ENCODE measurements around the gene UBE2E2. TPM values are rescaled to one million over a fixed set of nuclear protein-coding genes. Genes with fewer than 3 reads are reported as not detected.

UBE2E2 gene
- total RNA-seq, 4 donors from 2014 or later, result 7.9 to 44.7 (median 26.6) TPM

DNA sequence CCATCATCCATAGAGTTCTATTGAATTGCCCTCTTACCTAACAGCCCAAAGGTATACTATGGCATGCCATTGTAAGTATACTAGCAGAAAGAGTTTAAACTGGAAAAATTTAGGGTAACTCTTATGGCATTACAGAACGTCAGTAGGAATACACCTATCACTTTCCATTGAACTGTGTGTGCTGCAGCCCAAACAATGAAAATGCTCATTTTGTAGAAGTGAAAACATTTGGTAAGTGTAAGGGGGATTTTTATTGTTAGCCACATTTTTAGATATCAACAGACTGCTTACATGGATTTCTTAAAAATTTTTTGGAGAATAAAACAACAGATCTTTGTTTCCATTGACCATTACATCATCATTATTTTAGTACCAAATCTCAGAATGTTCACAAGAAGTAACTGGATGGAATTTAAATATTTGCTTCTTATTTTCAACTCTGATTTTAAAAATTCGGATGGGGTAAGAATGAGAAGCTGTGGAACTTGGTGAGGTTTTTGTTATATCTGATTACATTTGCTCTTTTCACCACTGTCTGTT is 245.9 kb downstream of the UBE2E2 start:
- TF ChIP-seq POLR2A (IDR thresholded peaks at IDR 0.05), result no peak
- TF ChIP-seq, protein P1, sequence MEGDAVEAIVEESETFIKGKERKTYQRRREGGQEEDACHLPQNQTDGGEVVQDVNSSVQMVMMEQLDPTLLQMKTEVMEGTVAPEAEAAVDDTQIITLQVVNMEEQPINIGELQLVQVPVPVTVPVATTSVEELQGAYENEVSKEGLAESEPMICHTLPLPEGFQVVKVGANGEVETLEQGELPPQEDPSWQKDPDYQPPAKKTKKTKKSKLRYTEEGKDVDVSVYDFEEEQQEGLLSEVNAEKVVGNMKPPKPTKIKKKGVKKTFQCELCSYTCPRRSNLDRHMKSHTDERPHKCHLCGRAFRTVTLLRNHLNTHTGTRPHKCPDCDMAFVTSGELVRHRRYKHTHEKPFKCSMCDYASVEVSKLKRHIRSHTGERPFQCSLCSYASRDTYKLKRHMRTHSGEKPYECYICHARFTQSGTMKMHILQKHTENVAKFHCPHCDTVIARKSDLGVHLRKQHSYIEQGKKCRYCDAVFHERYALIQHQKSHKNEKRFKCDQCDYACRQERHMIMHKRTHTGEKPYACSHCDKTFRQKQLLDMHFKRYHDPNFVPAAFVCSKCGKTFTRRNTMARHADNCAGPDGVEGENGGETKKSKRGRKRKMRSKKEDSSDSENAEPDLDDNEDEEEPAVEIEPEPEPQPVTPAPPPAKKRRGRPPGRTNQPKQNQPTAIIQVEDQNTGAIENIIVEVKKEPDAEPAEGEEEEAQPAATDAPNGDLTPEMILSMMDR (IDR thresholded peaks at IDR 0.05 in 4 of 5, conservative IDR thresholded peaks at IDR 0.05 in 1 of 5), result no peak
- intact Hi-C loops (cut with DNase I; ENCODE audit: low total_unique reads), result no loop called here
- ATAC-seq, result no peak

DNA sequence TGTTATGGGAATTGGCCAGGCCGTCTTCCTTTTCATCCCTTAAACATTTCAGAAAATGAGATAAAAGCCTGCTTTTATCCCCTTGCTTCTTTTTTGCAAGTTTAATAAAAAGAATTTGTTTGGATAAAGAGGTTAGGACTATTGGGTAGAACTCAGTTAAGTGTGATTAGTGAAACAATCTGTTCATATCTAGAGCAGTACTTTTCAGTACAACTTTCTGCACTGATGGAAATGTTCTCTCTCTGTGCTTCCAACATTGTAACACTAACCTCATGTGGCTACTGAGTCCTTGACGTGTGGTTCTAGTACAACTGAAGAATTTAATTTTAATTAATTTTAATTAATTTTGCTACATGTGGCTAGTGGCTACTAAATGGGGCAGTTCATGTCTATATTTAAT is 246.9 kb downstream of the UBE2E2 start:
- no peak for TF ChIP-seq POLR2A (IDR thresholded peaks at IDR 0.05)
- TF ChIP-seq, protein P1 (IDR thresholded peaks at IDR 0.05 in 4 of 5, conservative IDR thresholded peaks at IDR 0.05 in 1 of 5), result no peak
- in situ Hi-C loops (cut with MboI; ENCODE audit: low sequenced_read_pairs in 4 of 4), result no loop called here
- Histone ChIP-seq H3K36me3 (no peaks in the 10 kb centered on the region), H3K9me3 (no peaks in the 10 kb centered on the region), H3K27me3 (no peaks in the 10 kb centered on the region), H3K4me1 (peaks cover 33 to 51% of the 10 kb centered on the region in 2 donors), H3K27ac (no peak overlapping the region), H3K4me3 (no peak overlapping the region)
- intact Hi-C loops (cut with DNase I; ENCODE audit: low total_unique reads), result no loop called here
- no peak for DNase-seq
- no peak for ATAC-seq

More for the DNA sequence above, 245.9 kb downstream of the UBE2E2 start:
- in situ Hi-C loops (cut with MboI; ENCODE audit: low sequenced_read_pairs in 4 of 4), result no loop called here
- Histone ChIP-seq H3K36me3 (no peaks in the 10 kb centered on the region), H3K4me3 (no peak overlapping the region), H3K27me3 (no peaks in the 10 kb centered on the region), H3K9me3 (no peaks in the 10 kb centered on the region), H3K4me1 (peaks cover 36 to 46% of the 10 kb centered on the region in 2 donors), H3K27ac (no peak overlapping the region)
- no peak for DNase-seq

DNA sequence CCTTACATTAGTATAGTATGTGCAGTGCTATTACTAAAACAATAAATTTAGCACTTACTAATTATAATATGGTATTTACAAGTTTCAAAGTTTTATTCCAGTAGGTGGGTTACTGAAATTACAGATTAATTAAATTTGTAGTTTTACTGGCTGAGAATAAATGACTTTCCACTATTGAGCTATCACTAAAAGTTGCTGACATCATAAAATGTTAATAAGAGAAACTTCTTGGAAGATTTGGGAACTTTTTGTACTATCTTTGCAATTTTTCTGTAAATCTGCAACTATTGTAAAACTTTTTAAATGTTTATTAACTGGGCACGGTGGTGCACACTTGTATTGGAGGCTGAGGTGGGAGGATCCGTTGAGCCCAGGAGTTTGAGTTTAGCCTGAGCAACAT is 247.7 kb downstream of the UBE2E2 start:
- H3K27me3 ChIP-seq, result no peaks in the 10 kb centered on the region
- TF ChIP-seq, protein P1 (IDR thresholded peaks at IDR 0.05 in 4 of 5, conservative IDR thresholded peaks at IDR 0.05 in 1 of 5), result no peak
- TF ChIP-seq POLR2A (IDR thresholded peaks at IDR 0.05), result no peak
- intact Hi-C loops (cut with DNase I; ENCODE audit: low total_unique reads) (no loop called here), in situ Hi-C loops (cut with MboI; ENCODE audit: low sequenced_read_pairs in 4 of 4) (no loop called here)
- H3K4me1 ChIP-seq, result peaks cover 31 to 52% of the 10 kb centered on the region in 2 donors
- DNase-seq (no peak), ATAC-seq (no peak)
- no peak overlapping the region for H3K4me3 ChIP-seq
- H3K27ac ChIP-seq, result no peak overlapping the region
- H3K9me3 ChIP-seq, result no peaks in the 10 kb centered on the region
- no peaks in the 10 kb centered on the region for H3K36me3 ChIP-seq

GRCh38 chr3:23452408-23452807 is 249.3 kb downstream of the UBE2E2 start:
- intact Hi-C loops (cut with DNase I; ENCODE audit: low total_unique reads), result no loop called here
- DNase-seq, result no peak
- ATAC-seq, result no peak

More at GRCh38 chr3:23452408-23452807, 249.3 kb downstream of the UBE2E2 start:
- in situ Hi-C loops (cut with MboI; ENCODE audit: low sequenced_read_pairs in 4 of 4), result no loop called here
- TF ChIP-seq, protein P1 (IDR thresholded peaks at IDR 0.05 in 4 of 5, conservative IDR thresholded peaks at IDR 0.05 in 1 of 5), result no peak
- no peak for TF ChIP-seq POLR2A (IDR thresholded peaks at IDR 0.05)
- Histone ChIP-seq H3K27me3 (no peaks in the 10 kb centered on the region), H3K9me3 (no peaks in the 10 kb centered on the region), H3K4me3 (no peak overlapping the region), H3K36me3 (no peaks in the 10 kb centered on the region), H3K27ac (no peak overlapping the region), H3K4me1 (peaks cover 28 to 37% of the 10 kb centered on the region in 2 donors)

All from gastrocnemius medialis (tissue), 4 donors.